BLaER1 treated with 17β-estradiol and CSF1 and Interleukin-3, amounts not matched to agents 10 nM and 100 nM (cell line): ENCODE results near the gene ADCY6.

Experiments
- H3K27ac ChIP-seq, 11 experiments: shearing (Covaris generic); formaldehyde crosslinking; 2 replicates each; pipeline ENCODE4 v1.8.1; 2022
- H3K27me3 ChIP-seq, 11 experiments: shearing (Covaris generic); formaldehyde crosslinking; 2 replicates each; pipeline ENCODE4 v1.8.1; 2022
- H3K36me3 ChIP-seq, 11 experiments: shearing (Covaris generic); formaldehyde crosslinking; 2 replicates each; pipeline ENCODE4 v1.8.1; 2022
- H3K4me1 ChIP-seq, 10 experiments: shearing (Covaris generic); formaldehyde crosslinking; 2 replicates each; pipeline ENCODE4 v1.8.1; 2022
- H3K4me2 ChIP-seq, 11 experiments: shearing (Covaris generic); formaldehyde crosslinking; 2 replicates each; pipeline ENCODE4 v1.8.1; 2022
- H3K4me3 ChIP-seq, 10 experiments: shearing (Covaris generic); formaldehyde crosslinking; 2 replicates each; pipeline ENCODE4 v1.8.1; 2022
- H3K9ac ChIP-seq, 11 experiments: shearing (Covaris generic); formaldehyde crosslinking; 2 replicates each; pipeline ENCODE4 v1.8.1; 2022
- H3K9me3 ChIP-seq, 11 experiments: shearing (Covaris generic); formaldehyde crosslinking; replicated peaks in 1 of 11; 2 replicates each; pipeline ENCODE4 v1.8.1; 2022
- H4K20me1 ChIP-seq, 11 experiments: shearing (Covaris generic); formaldehyde crosslinking; 2 replicates each; pipeline ENCODE4 v1.8.1; 2022
- Cebpa-rat ChIP-seq, 11 experiments: shearing (Covaris generic); IDR thresholded peaks; 2 replicates each; pipeline ENCODE4 v1.8.1; 2022

ADCY6 gene

GRCh38 chr12:48788854-48789775, at the start of gene ADCY6:
Gene ADCY6, minus strand, starts transcription at chr12:48789089. Its CDS starts 5,655 bp downstream, at chr12:48783434.
- peaks cover 0 to 8% (median 0%) of the 10 kb centered on the region in 11 experiments; a peak in 2 of 22 replicates for H4K20me1 ChIP-seq
- H3K27ac ChIP-seq = peak within 1 kb of the TSS; percentile 65 to 85 (median 79)

GRCh38 chr12:48838048-48838447, 49.2 kb upstream of the ADCY6 start:
- Histone ChIP-seq H3K27ac (no peak overlapping the region), H3K4me1 (no peaks in the 10 kb centered on the region), H3K4me2 (no peak overlapping the region), H3K36me3 (peaks cover 84 to 94% (median 88%) of the 10 kb centered on the region in 11 experiments), H3K9me3 (no peaks in the 10 kb centered on the region), H3K4me3 (no peak overlapping the region), H3K9ac (no peak overlapping the region), H4K20me1 (peaks cover 0 to 86% (median 46%) of the 10 kb centered on the region in 11 experiments; a peak in 16 of 22 replicates), H3K27me3 (no peaks in the 10 kb centered on the region)
- no peak for TF ChIP-seq Cebpa-rat (IDR thresholded peaks at IDR 0.05)

More at GRCh38 chr12:48788854-48789775, at the start of gene ADCY6:
- no peaks in the 10 kb centered on the region for H3K36me3 ChIP-seq
- peaks cover 22 to 57% (median 49%) of the 10 kb centered on the region in 10 experiments for H3K4me1 ChIP-seq
- H3K9ac ChIP-seq = peak within 1 kb of the TSS; percentile 79 to 91 (median 86)
- H3K27me3 ChIP-seq = no peaks in the 10 kb centered on the region
- no peaks in the 10 kb centered on the region for H3K9me3 ChIP-seq
- no peak for TF ChIP-seq Cebpa-rat (IDR thresholded peaks at IDR 0.05)
- peak within 1 kb of the TSS; percentile 92 to 99 (median 97) for H3K4me2 ChIP-seq
- peak within 1 kb of the TSS; percentile 79 to 96 (median 85) for H3K4me3 ChIP-seq

GRCh38 chr12:48832321-48833060, 43.6 kb upstream of the ADCY6 start:
- Histone ChIP-seq H3K4me3 (no peak overlapping the region), H3K4me2 (no peak overlapping the region), H3K36me3 (peaks cover 100% of the 10 kb centered on the region in 11 experiments), H3K9ac (0 out of 22 replicates have a peak overlapping the region, but pooled peaks of 1 of the 11 experiments have one; percentile 5), H4K20me1 (peaks cover 33 to 100% (median 85%) of the 10 kb centered on the region in 11 experiments), H3K27ac (no peak overlapping the region), H3K4me1 (no peaks in the 10 kb centered on the region; a peak in 1 of 20 replicates), H3K9me3 (no peaks in the 10 kb centered on the region), H3K27me3 (no peaks in the 10 kb centered on the region)
- TF ChIP-seq Cebpa-rat (IDR thresholded peaks at IDR 0.05) = no peak

- peaks cover 36 to 100% (median 87%) of the 10 kb centered on the region in 11 experiments for H4K20me1 ChIP-seq
- H3K27me3 ChIP-seq = no peaks in the 10 kb centered on the region
- no peaks in the 10 kb centered on the region; a peak in 1 of 20 replicates for H3K4me1 ChIP-seq
- H3K27ac ChIP-seq = no peak overlapping the region
- no peak overlapping the region for H3K4me3 ChIP-seq
- H3K9ac ChIP-seq = 0 out of 22 replicates have a peak overlapping the region, but pooled peaks of 1 of the 11 experiments have one; percentile 22
- H3K4me2 ChIP-seq = no peak overlapping the region
- TF ChIP-seq Cebpa-rat (IDR thresholded peaks at IDR 0.05) = no peak
- no peaks in the 10 kb centered on the region for H3K9me3 ChIP-seq
- H3K36me3 ChIP-seq = peaks cover 100% of the 10 kb centered on the region in 11 experiments
Measured at GRCh38 chr12:48831257-48831656, 42.4 kb upstream of the ADCY6 start.

GRCh38 chr12:48828841-48829575, 40.1 kb upstream of the ADCY6 start:
- peaks cover 36 to 98% (median 87%) of the 10 kb centered on the region in 11 experiments for H4K20me1 ChIP-seq
- H3K9me3 ChIP-seq = no peaks in the 10 kb centered on the region
- no peak overlapping the region for H3K9ac ChIP-seq
- no peak overlapping the region for H3K4me2 ChIP-seq
- H3K27me3 ChIP-seq = no peaks in the 10 kb centered on the region
- H3K4me3 ChIP-seq = no peak overlapping the region
- H3K27ac ChIP-seq = no peak overlapping the region
- no peaks in the 10 kb centered on the region; a peak in 1 of 20 replicates for H3K4me1 ChIP-seq
- TF ChIP-seq Cebpa-rat (IDR thresholded peaks at IDR 0.05) = no peak
- peaks cover 94 to 100% (median 100%) of the 10 kb centered on the region in 11 experiments for H3K36me3 ChIP-seq

- no peaks in the 10 kb centered on the region for H3K27me3 ChIP-seq
- peaks cover 94 to 100% (median 100%) of the 10 kb centered on the region in 11 experiments for H3K36me3 ChIP-seq
- no peak for TF ChIP-seq Cebpa-rat (IDR thresholded peaks at IDR 0.05)
- peaks cover 36 to 100% (median 87%) of the 10 kb centered on the region in 11 experiments for H4K20me1 ChIP-seq
- H3K9ac ChIP-seq = no peak overlapping the region
- H3K4me2 ChIP-seq = no peak overlapping the region
- H3K4me3 ChIP-seq = no peak overlapping the region
- H3K4me1 ChIP-seq = no peaks in the 10 kb centered on the region; a peak in 1 of 20 replicates
- no peaks in the 10 kb centered on the region for H3K9me3 ChIP-seq
- no peak overlapping the region for H3K27ac ChIP-seq
Measured at GRCh38 chr12:48828293-48828692, 39.4 kb upstream of the ADCY6 start.

- peaks cover 36 to 100% (median 86%) of the 10 kb centered on the region in 11 experiments for H4K20me1 ChIP-seq
- no peak overlapping the region for H3K9ac ChIP-seq
- no peaks in the 10 kb centered on the region; a peak in 1 of 20 replicates for H3K4me1 ChIP-seq
- no peak for TF ChIP-seq Cebpa-rat (IDR thresholded peaks at IDR 0.05)
- H3K27me3 ChIP-seq = no peaks in the 10 kb centered on the region
- H3K36me3 ChIP-seq = peaks cover 90 to 100% (median 97%) of the 10 kb centered on the region in 11 experiments
- no peak overlapping the region for H3K4me3 ChIP-seq
- no peak overlapping the region for H3K27ac ChIP-seq
- H3K9me3 ChIP-seq = no peaks in the 10 kb centered on the region
- H3K4me2 ChIP-seq = no peak overlapping the region
Measured at GRCh38 chr12:48827513-48828096, 38.7 kb upstream of the ADCY6 start.

GRCh38 chr12:48827026-48827425, 38.1 kb upstream of the ADCY6 start:
- no peak overlapping the region for H3K4me3 ChIP-seq
- TF ChIP-seq Cebpa-rat (IDR thresholded peaks at IDR 0.05) = no peak
- no peaks in the 10 kb centered on the region for H3K27me3 ChIP-seq
- H3K9ac ChIP-seq = no peak overlapping the region
- peaks cover 0 to under 1% (median 0%) of the 10 kb centered on the region in 10 experiments; a peak in 1 of 20 replicates for H3K4me1 ChIP-seq
- H3K36me3 ChIP-seq = peaks cover 84 to 100% (median 91%) of the 10 kb centered on the region in 11 experiments
- peaks cover 36 to 100% (median 85%) of the 10 kb centered on the region in 11 experiments for H4K20me1 ChIP-seq
- no peak overlapping the region for H3K4me2 ChIP-seq
- no peaks in the 10 kb centered on the region for H3K9me3 ChIP-seq
- no peak overlapping the region for H3K27ac ChIP-seq
